LNCaP clone FGC (cell line): ENCODE results near the gene LSP1.

Source experiments
- DNase-seq: peaks from one replicate; pipeline ENCODE4 v3.0.0-alpha.2; 2011; ENCODE audit warnings: low read depth
- H3K4me3 ChIP-seq: 2 replicates; pipeline ENCODE4 v1.5.1; 2011; ENCODE audit warnings: mild to moderate bottlenecking, low read depth, low read length, control low read depth
- TF ChIP-seq, protein P1 (sequence below): IDR thresholded peaks from 2 replicates; pipeline ENCODE4 v1.5.1; 2012; ENCODE audit warnings: mild to moderate bottlenecking; ENCODE audit not compliant: control insufficient read depth, insufficient read depth; ENCODE audit errors: extremely low read depth

Gene LSP1

GRCh38 chr11:1858154-1858553 lies 5.3 kb downstream of the LSP1 start:
- DNase-seq: no peak
- TF ChIP-seq, protein P1, sequence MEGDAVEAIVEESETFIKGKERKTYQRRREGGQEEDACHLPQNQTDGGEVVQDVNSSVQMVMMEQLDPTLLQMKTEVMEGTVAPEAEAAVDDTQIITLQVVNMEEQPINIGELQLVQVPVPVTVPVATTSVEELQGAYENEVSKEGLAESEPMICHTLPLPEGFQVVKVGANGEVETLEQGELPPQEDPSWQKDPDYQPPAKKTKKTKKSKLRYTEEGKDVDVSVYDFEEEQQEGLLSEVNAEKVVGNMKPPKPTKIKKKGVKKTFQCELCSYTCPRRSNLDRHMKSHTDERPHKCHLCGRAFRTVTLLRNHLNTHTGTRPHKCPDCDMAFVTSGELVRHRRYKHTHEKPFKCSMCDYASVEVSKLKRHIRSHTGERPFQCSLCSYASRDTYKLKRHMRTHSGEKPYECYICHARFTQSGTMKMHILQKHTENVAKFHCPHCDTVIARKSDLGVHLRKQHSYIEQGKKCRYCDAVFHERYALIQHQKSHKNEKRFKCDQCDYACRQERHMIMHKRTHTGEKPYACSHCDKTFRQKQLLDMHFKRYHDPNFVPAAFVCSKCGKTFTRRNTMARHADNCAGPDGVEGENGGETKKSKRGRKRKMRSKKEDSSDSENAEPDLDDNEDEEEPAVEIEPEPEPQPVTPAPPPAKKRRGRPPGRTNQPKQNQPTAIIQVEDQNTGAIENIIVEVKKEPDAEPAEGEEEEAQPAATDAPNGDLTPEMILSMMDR: no peak
- no peak overlapping the region for H3K4me3 ChIP-seq

GRCh38 chr11:1858576-1858975 lies 5.7 kb downstream of the LSP1 start:
- no peak overlapping the region for H3K4me3 ChIP-seq
- no peak for DNase-seq
- TF ChIP-seq, protein P1: no peak

- TF ChIP-seq, protein P1: no peak
- H3K4me3 ChIP-seq: no peak overlapping the region
- DNase-seq: no peak
Observed at GRCh38 chr11:1859004-1859403, 6.1 kb downstream of the LSP1 start.

GRCh38 chr11:1860108-1860507 lies 7.2 kb downstream of the LSP1 start:
- no peak overlapping the region for H3K4me3 ChIP-seq
- TF ChIP-seq, protein P1: no peak
- no peak for DNase-seq

GRCh38 chr11:1861435-1862411 lies 8.8 kb downstream of the LSP1 start:
- TF ChIP-seq, protein P1: no peak
- no peak for DNase-seq
- H3K4me3 ChIP-seq: no peak overlapping the region

DNA sequence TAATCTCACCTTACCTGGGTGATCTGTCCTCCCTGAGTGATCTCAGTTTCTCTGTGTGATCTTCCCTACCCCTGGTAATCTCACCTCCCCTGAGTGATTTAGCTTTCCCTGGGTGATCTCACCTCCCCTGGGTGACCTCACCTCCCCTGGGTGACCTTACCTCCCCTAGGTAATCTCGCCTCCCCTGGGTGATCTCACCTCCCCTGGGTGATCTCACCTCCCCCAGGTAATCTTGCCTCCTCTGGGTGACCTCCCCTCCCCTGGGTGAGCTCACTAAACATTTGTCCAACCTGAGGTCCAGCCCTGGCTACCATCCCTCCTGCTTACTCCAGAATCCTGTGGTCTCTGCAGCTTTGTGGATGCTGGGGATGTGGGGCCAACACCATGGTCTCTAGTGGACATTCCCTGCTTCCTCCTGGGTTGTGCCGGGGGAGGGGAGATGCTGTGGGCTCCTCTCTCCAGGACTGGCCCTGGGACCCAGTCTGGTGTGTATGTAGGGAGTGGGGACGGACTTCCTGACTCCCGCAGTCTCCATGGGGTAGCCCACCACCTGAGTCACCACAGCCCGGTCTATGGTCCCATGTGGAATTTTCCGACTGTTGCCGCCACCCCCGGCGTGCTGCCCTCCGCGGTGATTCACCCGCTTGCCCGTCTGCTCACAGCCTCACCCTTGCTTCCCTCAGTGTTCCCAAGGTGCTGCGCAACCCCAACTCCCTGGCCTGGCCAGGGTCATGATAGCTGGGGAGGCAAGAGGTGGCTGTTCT lies 9.9 kb downstream of the LSP1 start:
- TF ChIP-seq, protein P1: no peak
- DNase-seq: no peak
- no peak overlapping the region for H3K4me3 ChIP-seq
